Measurements from ENCODE around the gene SIM1.

DNA sequence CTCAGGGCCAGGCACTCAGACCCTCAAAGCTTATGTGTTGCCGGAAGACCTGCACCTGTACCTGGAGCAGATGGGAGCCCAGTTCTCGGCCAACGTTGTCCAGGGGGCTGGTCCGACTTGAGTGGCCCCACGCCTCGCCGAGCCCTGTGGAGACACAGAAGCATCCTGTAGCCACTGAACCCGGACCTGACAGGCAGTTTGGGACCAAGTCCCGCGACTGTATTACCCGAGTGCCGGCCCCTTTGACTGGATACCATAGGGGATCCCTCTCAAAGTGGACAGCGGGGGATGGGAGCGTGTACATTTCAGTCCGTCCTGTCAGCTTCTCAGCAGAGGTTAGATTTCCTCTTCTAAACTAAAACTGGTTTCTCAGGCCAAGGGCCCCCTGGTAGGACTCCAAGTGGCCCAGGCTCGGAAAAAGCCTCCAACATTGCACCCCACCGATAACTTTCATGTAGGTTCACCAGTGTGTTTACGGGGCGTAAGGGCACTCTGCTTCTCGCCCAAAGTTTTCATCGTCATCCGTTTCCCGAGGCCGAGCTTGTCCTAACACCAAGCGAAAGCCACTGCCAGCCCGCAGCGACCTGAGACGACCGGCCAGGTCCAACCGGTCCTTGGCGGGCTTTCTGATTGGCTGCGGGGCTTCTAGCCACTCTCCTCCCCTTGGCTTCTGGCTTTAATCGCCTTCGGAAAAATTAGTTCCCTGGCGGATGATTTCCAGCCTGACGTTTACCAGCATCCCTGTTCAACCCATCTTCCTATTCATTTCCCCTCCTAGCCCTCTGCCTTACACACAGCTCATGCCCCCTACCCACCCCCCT lies 10.8 kb downstream of the SIM1 start:
- TF ChIP-seq, protein P1, sequence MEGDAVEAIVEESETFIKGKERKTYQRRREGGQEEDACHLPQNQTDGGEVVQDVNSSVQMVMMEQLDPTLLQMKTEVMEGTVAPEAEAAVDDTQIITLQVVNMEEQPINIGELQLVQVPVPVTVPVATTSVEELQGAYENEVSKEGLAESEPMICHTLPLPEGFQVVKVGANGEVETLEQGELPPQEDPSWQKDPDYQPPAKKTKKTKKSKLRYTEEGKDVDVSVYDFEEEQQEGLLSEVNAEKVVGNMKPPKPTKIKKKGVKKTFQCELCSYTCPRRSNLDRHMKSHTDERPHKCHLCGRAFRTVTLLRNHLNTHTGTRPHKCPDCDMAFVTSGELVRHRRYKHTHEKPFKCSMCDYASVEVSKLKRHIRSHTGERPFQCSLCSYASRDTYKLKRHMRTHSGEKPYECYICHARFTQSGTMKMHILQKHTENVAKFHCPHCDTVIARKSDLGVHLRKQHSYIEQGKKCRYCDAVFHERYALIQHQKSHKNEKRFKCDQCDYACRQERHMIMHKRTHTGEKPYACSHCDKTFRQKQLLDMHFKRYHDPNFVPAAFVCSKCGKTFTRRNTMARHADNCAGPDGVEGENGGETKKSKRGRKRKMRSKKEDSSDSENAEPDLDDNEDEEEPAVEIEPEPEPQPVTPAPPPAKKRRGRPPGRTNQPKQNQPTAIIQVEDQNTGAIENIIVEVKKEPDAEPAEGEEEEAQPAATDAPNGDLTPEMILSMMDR (IDR thresholded peaks at IDR 0.05), result no peak
- TF ChIP-seq ZFX (IDR thresholded peaks at IDR 0.05; ENCODE audit: borderline replicate concordance), result no peak

All from 22Rv1 (cell line).